SK-N-MC (cell line): ENCODE data around the gene PTPN6.

Source experiments
- EZH2 ChIP-seq: fragments of 200-600 bp; sonication (generic); IDR thresholded peaks from one replicate; pipeline ENCODE4 v1.6.1; 2017; ENCODE audit warnings: antibody characterized with exemption
- POLR2AphosphoS5 ChIP-seq: IDR thresholded peaks from 2 replicates; pipeline ENCODE4 v1.6.1; 2012; ENCODE audit warnings: mild to moderate bottlenecking, low read depth, low read length, borderline replicate concordance

DNA sequence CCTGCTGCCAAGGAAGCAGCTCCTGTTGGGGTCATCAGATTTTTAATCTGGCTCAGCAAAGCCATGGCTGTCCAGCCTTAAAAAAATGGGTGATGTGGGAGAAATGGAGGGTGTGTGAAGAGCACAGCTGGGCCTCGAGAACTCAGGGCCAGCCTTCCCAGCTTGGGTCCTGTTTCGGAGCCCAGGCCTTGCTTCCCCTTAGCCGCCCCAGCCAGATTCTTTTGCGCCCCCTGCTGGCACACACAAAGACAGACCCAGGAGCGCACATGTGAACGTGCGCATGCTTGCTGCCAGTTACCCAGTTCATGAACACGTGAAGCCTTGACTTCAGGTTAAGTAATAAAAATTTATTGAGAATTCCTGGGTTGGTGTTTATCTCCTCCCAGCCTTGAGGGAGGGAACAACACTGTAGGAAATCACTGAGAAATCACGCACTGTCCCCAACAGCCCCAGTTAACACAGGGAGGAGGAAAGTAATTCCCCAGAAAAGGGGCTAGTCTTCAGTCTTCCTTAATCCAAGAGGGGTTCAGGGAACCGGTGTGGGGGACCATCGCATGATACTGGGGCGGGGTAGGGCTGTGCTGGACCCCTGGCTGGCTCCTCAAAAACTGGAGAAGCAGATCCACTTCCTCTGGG is 14.0 kb downstream of the PTPN6 start:
- TF ChIP-seq EZH2 (no peak), POLR2AphosphoS5 (no peak)
